HCT116 (cell line): ENCODE data around the gene ZMYM1. TPM values are rescaled to one million over a fixed set of nuclear protein-coding genes. Genes with fewer than 3 reads are reported as not detected.

Source experiments
- ATAC-seq: fragments of 200-7000 bp; cut with Tn5 transposase; 2 replicates; pipeline ENCODE4 v1.9.1; 2020; ENCODE audit warnings: mild to moderate bottlenecking, moderate library complexity
- BruUV-seq: library from RNA; stranded (reverse); fragments of 400-500 nt; replicated peaks from 2 replicates; lab custom pipeline; 2021; lab: Mats Ljungman, UMichigan
- CTCF ChIA-PET: fragments of 300-600 bp; sonication (Branson Sonifier 250); formaldehyde crosslinking; loops from one replicate; lab custom pipeline; 2021; ENCODE audit warnings: antibody characterized with exemption; lab: Charles Lee
- POLR2A ChIA-PET: fragments of 300-600, 350-600 bp; sonication (Branson Sonifier 250); formaldehyde crosslinking; loops from one replicate; lab custom pipeline; 2021; ENCODE audit warnings: antibody characterized with exemption; lab: Charles Lee
- RAD21 ChIA-PET, 2 experiments: fragments of 300-600 bp; sonication (Branson Sonifier 250); formaldehyde crosslinking; loops; one replicate each; lab custom pipeline; 2023; ENCODE audit warnings: low total read pairs in 2 of 2; ENCODE audit not compliant: uncharacterized antibody in 2 of 2, unreplicated experiment in 2 of 2, low non-redundant PET in 1 of 2; lab: Charles Lee
- DNase-seq: peaks from one replicate; pipeline ENCODE4 v3.0.0-alpha.2; 2010; ENCODE audit warnings: low read depth, low spot score
- H2AFZ ChIP-seq: fragments of 200-600 bp; shearing (Covaris generic), sonication (generic); 2 replicates; pipeline ENCODE4 v1.6.1; 2017; ENCODE audit warnings: low read depth, mixed run types, mixed read lengths, antibody characterized with exemption, low read length; ENCODE audit not compliant: poor library complexity, severe bottlenecking
- H3K27ac ChIP-seq: 2 replicates; pipeline ENCODE4 v1.5.1; 2012; ENCODE audit warnings: low read depth, low read length
- H3K27me3 ChIP-seq: fragments of 200-600 bp; sonication (generic); 2 replicates; pipeline ENCODE4 v1.6.1; 2016; ENCODE audit warnings: mixed run types, low read length, mixed read lengths; ENCODE audit not compliant: insufficient read depth
- H3K36me3 ChIP-seq, 2 experiments: fragments of 200-500 bp in 1 of 2; fragments of 200-600 bp in 1 of 2; sonication (Bioruptor generic) in 1 of 2; sonication (generic) in 1 of 2; 2 replicates each; pipeline versions ENCODE4 v1.5.1 to v1.6.1; 2014 to 2016; ENCODE audit warnings: low read length in 2 of 2, inconsistent platforms in 1 of 2, mixed read lengths in 1 of 2, mixed run types in 1 of 2; ENCODE audit not compliant: insufficient read depth in 2 of 2, control insufficient read depth in 1 of 2
- H3K4me1 ChIP-seq, 2 experiments: fragments of 200-600 bp in 1 of 2; sonication (generic) in 1 of 2; 2 replicates each; pipeline versions ENCODE4 v1.5.1 to v1.6.1; 2012 to 2017; ENCODE audit warnings: low read length in 2 of 2, inconsistent platforms in 1 of 2, mild to moderate bottlenecking in 1 of 2, mixed read lengths in 1 of 2, mixed run types in 1 of 2, moderate library complexity in 1 of 2; ENCODE audit not compliant: insufficient read depth in 2 of 2, control insufficient read depth in 1 of 2
- H3K4me2 ChIP-seq: fragments of 200-600 bp; sonication (generic); 2 replicates; pipeline ENCODE4 v1.6.1; 2017; ENCODE audit warnings: mixed run types, low read length, mixed read lengths
- H3K4me3 ChIP-seq, 2 experiments: fragments of 200-600 bp in 1 of 2; sonication (generic) in 1 of 2; replicated peaks in 1 of 2; 2 replicates each; pipeline ENCODE4 v1.5.1; 2011 to 2016; ENCODE audit warnings: low read length in 2 of 2, control low read depth in 1 of 2, low read depth in 1 of 2, mild to moderate bottlenecking in 1 of 2, mixed read lengths in 1 of 2, mixed run types in 1 of 2
- H3K79me2 ChIP-seq: fragments of 200-600 bp; sonication (generic); 2 replicates; pipeline ENCODE4 v1.6.1; 2017; ENCODE audit warnings: mild to moderate bottlenecking, mixed run types, low read length, moderate library complexity, mixed read lengths; ENCODE audit not compliant: insufficient read depth
- H3K9ac ChIP-seq: fragments of 200-600 bp; sonication (generic); 2 replicates; pipeline ENCODE4 v1.6.1; 2016; ENCODE audit warnings: low read length, mixed read lengths
- H3K9me2 ChIP-seq: fragments of 200-600 bp; sonication (generic), shearing (Covaris generic); 2 replicates; pipeline ENCODE4 v1.6.1; 2017; ENCODE audit warnings: mixed run types, mild to moderate bottlenecking, moderate library complexity; ENCODE audit not compliant: insufficient read depth
- H3K9me3 ChIP-seq, 2 experiments: fragments of 200-500 bp in 1 of 2; fragments of 200-600 bp in 1 of 2; sonication (Bioruptor generic) in 1 of 2; sonication (generic) in 1 of 2; 2 replicates each; pipeline ENCODE4 v1.6.1; 2014 to 2017; ENCODE audit warnings: low read length in 2 of 2, mixed read lengths in 2 of 2, inconsistent platforms in 1 of 2, low read depth in 1 of 2, mild to moderate bottlenecking in 1 of 2, mixed run types in 1 of 2, moderate library complexity in 1 of 2; ENCODE audit not compliant: control insufficient read depth in 1 of 2, insufficient read depth in 1 of 2
- H4K20me1 ChIP-seq: fragments of 200-600 bp; sonication (generic), shearing (Covaris generic); 2 replicates; pipeline ENCODE4 v1.6.1; 2017; ENCODE audit warnings: mixed run types, mild to moderate bottlenecking, moderate library complexity; ENCODE audit not compliant: insufficient read depth
- CEBPB ChIP-seq: IDR thresholded peaks from 2 replicates; pipeline ENCODE4 v1.6.1; 2012; ENCODE audit warnings: low read depth
- ELF1 ChIP-seq: IDR thresholded peaks from 2 replicates; pipeline ENCODE4 v1.6.1; 2012; ENCODE audit warnings: low read depth, borderline replicate concordance
- EZH2phosphoT487 ChIP-seq: fragments of 200-600 bp; IDR thresholded peaks from 2 replicates; pipeline ENCODE4 v1.6.1; 2018; ENCODE audit warnings: antibody characterized with exemption, borderline replicate concordance
- FOSL1 ChIP-seq: IDR thresholded peaks from 2 replicates; pipeline ENCODE4 v1.6.1; 2012; ENCODE audit warnings: low read depth
- POLR2A ChIP-seq: IDR thresholded peaks from 2 replicates; pipeline ENCODE4 v1.7.0; 2011; ENCODE audit warnings: borderline replicate concordance; ENCODE audit not compliant: insufficient read depth, insufficient read length; ENCODE audit errors: extremely low read depth
- POLR2AphosphoS5 ChIP-seq: IDR thresholded peaks from 2 replicates; pipeline ENCODE4 v1.6.1; 2011; ENCODE audit warnings: mild to moderate bottlenecking, low read depth, low read length, moderate library complexity
- SRF ChIP-seq: IDR thresholded peaks from 2 replicates; pipeline ENCODE4 v1.6.1; 2012; ENCODE audit warnings: low read depth
- YY1 ChIP-seq: IDR thresholded peaks from 2 replicates; pipeline ENCODE4 v1.6.1; 2011; ENCODE audit warnings: low read length, low read depth, moderate library complexity, mild to moderate bottlenecking; ENCODE audit not compliant: insufficient replicate concordance; ENCODE audit errors: extremely low read depth
- intact Hi-C: fragments of 100-400 bp; cut with micrococcal nuclease; formaldehyde crosslinking; loops from 2 replicates; pipeline ENCODE4 v1.10.0; 2022
- total RNA-seq: library from RNA; stranded (reverse); gene quantifications from one replicate; pipeline ENCODE4 v1.2.1, GENCODE V29; 2021; ENCODE audit not compliant: unreplicated experiment
- TF ChIP-seq, protein P1 (sequence below): IDR thresholded peaks from 2 replicates; pipeline ENCODE4 v1.6.1; 2011; ENCODE audit warnings: mild to moderate bottlenecking, low read length, moderate library complexity; ENCODE audit not compliant: insufficient replicate concordance; ENCODE audit errors: extremely low read depth
- TF ChIP-seq, protein P2 (sequence below): IDR thresholded peaks from 2 replicates; pipeline ENCODE4 v1.6.1; 2012; ENCODE audit warnings: low read depth

The ZMYM1 gene
- total RNA-seq, 1 experiment from 2014 or later: 37.6 TPM

DNA sequence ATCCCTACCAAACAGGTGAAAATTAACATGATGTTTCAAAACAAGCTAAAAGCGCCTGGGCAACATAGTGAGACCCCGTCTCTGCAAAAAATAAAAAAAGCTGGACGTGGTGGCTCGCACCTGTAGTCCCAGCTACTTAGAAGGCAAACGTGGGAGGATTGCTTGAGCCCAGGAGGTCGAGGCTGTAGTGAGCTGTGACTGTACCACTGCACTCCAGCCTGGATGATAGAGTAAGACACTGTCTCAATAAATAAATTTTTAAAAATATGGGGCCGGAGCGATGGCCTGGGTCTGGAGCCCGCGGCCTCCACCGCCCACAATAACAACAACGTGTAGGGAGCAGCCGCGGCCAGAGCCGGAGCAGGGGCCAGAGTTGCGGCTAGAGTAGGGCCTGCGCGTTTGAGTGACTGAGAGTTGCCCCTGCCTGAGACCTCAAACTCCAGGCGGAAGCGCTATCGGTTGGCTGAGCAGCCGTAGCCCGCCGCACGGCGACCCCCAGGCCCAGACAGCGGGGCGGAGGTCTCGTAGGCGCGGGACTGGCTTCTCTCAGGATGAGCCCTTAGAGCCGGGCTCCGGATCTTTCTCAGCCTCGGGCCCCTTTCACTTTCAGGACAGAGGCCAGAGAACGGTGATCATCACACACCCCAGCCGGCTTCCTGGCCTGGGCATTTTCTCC lies 41.4 kb downstream of the ZMYM1 start (continued):
- TF ChIP-seq, protein P1, sequence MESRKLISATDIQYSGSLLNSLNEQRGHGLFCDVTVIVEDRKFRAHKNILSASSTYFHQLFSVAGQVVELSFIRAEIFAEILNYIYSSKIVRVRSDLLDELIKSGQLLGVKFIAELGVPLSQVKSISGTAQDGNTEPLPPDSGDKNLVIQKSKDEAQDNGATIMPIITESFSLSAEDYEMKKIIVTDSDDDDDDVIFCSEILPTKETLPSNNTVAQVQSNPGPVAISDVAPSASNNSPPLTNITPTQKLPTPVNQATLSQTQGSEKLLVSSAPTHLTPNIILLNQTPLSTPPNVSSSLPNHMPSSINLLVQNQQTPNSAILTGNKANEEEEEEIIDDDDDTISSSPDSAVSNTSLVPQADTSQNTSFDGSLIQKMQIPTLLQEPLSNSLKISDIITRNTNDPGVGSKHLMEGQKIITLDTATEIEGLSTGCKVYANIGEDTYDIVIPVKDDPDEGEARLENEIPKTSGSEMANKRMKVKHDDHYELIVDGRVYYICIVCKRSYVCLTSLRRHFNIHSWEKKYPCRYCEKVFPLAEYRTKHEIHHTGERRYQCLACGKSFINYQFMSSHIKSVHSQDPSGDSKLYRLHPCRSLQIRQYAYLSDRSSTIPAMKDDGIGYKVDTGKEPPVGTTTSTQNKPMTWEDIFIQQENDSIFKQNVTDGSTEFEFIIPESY: no peak

DNA sequence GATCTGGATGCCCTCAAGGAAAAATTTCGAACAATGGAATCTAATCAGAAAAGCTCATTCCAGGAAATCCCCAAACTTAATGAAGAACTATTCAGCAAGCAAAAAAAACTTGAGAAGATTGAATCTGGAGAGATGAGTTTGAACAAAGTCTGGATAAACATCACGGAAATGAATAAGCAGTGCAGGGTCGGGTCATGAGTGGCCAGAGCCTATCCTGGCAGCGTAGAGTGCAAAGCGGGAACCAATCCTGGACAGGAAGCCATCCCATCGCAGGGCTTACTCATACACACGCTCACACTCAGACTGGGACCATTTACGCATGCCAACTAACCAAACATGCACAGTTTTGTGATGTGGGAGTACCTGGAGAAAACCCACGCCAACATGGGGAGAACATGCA lies 43.1 kb downstream of the ZMYM1 start:
- RAD21 ChIA-PET: no interaction called here
- H3K4me1 ChIP-seq: no peaks in the 10 kb centered on the region
- intact Hi-C loops: no loop called here
- no peaks in the 10 kb centered on the region for H3K79me2 ChIP-seq
- no peak for DNase-seq
- TF ChIP-seq EZH2phosphoT487 (no peak), SRF (no peak), CEBPB (no peak), YY1 (no peak), POLR2AphosphoS5 (no peak), FOSL1 (no peak), ELF1 (no peak), POLR2A (no peak)
- TF ChIP-seq, protein P2, sequence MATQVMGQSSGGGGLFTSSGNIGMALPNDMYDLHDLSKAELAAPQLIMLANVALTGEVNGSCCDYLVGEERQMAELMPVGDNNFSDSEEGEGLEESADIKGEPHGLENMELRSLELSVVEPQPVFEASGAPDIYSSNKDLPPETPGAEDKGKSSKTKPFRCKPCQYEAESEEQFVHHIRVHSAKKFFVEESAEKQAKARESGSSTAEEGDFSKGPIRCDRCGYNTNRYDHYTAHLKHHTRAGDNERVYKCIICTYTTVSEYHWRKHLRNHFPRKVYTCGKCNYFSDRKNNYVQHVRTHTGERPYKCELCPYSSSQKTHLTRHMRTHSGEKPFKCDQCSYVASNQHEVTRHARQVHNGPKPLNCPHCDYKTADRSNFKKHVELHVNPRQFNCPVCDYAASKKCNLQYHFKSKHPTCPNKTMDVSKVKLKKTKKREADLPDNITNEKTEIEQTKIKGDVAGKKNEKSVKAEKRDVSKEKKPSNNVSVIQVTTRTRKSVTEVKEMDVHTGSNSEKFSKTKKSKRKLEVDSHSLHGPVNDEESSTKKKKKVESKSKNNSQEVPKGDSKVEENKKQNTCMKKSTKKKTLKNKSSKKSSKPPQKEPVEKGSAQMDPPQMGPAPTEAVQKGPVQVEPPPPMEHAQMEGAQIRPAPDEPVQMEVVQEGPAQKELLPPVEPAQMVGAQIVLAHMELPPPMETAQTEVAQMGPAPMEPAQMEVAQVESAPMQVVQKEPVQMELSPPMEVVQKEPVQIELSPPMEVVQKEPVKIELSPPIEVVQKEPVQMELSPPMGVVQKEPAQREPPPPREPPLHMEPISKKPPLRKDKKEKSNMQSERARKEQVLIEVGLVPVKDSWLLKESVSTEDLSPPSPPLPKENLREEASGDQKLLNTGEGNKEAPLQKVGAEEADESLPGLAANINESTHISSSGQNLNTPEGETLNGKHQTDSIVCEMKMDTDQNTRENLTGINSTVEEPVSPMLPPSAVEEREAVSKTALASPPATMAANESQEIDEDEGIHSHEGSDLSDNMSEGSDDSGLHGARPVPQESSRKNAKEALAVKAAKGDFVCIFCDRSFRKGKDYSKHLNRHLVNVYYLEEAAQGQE: no peak
- TF ChIP-seq, protein P1: no peak
- H3K4me3 ChIP-seq: no peak overlapping the region
- POLR2A ChIA-PET: no interaction called here
- H3K9me3 ChIP-seq: peaks cover 0 to 9% of the 10 kb centered on the region in 2 experiments; a peak in 1 of 4 replicates
- no peaks in the 10 kb centered on the region for H4K20me1 ChIP-seq
- H3K27ac ChIP-seq: no peak overlapping the region
- H3K4me2 ChIP-seq: no peak overlapping the region
- ATAC-seq: no peak
- H3K9me2 ChIP-seq: no peaks in the 10 kb centered on the region
- no peak overlapping the region for H3K9ac ChIP-seq
- H3K36me3 ChIP-seq: no peaks in the 10 kb centered on the region
- no peaks in the 10 kb centered on the region for H3K27me3 ChIP-seq
- CTCF ChIA-PET: interaction anchor here (1.6 kb wide), 1 partner anchor 11 kb away, joined by 5 read pairs; no protein-coding TSS in a partner anchor
- H2AFZ ChIP-seq: no peak overlapping the region
- no TSS peak for BruUV-seq
